Measurements from ENCODE around the gene MIER3.

Gene MIER3

GRCh38 chr5:56893251-56893951 is 58.5 kb downstream of the MIER3 start:
- POLR2A ChIA-PET (ENCODE audit: low non-redundant PET) = no interaction called here
- no peak for DNase-seq (ENCODE audit: low spot score)
- TF ChIP-seq CTCF (conservative IDR thresholded peaks at IDR 0.05; ENCODE audit: low read depth) = no peak
- H3K27ac ChIP-seq = no peak overlapping the region
- CTCF ChIA-PET = no interaction called here

GRCh38 chr5:56881571-56881970 is 70.4 kb downstream of the MIER3 start:
- POLR2A ChIA-PET (ENCODE audit: low non-redundant PET) = no interaction called here
- DNase-seq (ENCODE audit: low spot score) = no peak
- CTCF ChIA-PET = interaction anchor here (0.5 kb wide), 1 partner anchor 20 kb away, joined by 4 read pairs; no protein-coding TSS in a partner anchor
- H3K27ac ChIP-seq = no peak overlapping the region
- no peak for TF ChIP-seq CTCF (conservative IDR thresholded peaks at IDR 0.05; ENCODE audit: low read depth)

- CTCF ChIA-PET = no interaction called here
- no peak overlapping the region for H3K27ac ChIP-seq
- no peak for TF ChIP-seq CTCF (conservative IDR thresholded peaks at IDR 0.05; ENCODE audit: low read depth)
- POLR2A ChIA-PET (ENCODE audit: low non-redundant PET) = no interaction called here
- peak; percentile 58 for DNase-seq (ENCODE audit: low spot score)
Observed at GRCh38 chr5:56876327-56876726, 75.6 kb downstream of the MIER3 start.

GRCh38 chr5:56873056-56873455 is 78.9 kb downstream of the MIER3 start:
- H3K27ac ChIP-seq = no peak overlapping the region
- TF ChIP-seq CTCF (conservative IDR thresholded peaks at IDR 0.05; ENCODE audit: low read depth) = no peak
- DNase-seq (ENCODE audit: low spot score) = no peak
- ChIA-PET POLR2A (ENCODE audit: low non-redundant PET) (no interaction called here), CTCF (no interaction called here)

GRCh38 chr5:56871777-56872176 is 80.1 kb downstream of the MIER3 start:
- ChIA-PET POLR2A (ENCODE audit: low non-redundant PET) (no interaction called here), CTCF (no interaction called here)
- DNase-seq (ENCODE audit: low spot score) = no peak
- no peak overlapping the region for H3K27ac ChIP-seq
- no peak for TF ChIP-seq CTCF (conservative IDR thresholded peaks at IDR 0.05; ENCODE audit: low read depth)

Data from RWPE1 (cell line).